Measurements from ENCODE around the gene POMT1.

DNA sequence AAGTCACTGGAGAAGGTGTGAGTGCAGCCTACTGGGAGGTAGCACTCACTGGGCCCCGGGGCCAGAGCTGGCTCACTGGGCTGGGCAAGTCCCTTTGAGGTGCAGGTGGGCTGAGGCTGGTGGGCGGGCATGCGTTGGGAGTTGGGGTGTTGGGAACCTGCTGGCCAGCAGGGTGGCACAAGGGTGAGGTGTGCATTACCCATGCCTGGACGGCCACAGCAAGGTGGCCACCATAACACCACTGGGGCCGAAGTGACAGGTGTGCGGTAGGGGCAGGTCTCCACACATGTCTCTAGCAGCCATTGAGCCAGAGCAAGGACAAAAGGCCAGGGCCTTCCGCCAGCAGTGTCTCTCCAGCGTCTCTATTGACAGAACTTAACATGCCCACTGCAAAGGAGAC is 65.2 kb downstream of the POMT1 start:
- TF ChIP-seq, protein P1, sequence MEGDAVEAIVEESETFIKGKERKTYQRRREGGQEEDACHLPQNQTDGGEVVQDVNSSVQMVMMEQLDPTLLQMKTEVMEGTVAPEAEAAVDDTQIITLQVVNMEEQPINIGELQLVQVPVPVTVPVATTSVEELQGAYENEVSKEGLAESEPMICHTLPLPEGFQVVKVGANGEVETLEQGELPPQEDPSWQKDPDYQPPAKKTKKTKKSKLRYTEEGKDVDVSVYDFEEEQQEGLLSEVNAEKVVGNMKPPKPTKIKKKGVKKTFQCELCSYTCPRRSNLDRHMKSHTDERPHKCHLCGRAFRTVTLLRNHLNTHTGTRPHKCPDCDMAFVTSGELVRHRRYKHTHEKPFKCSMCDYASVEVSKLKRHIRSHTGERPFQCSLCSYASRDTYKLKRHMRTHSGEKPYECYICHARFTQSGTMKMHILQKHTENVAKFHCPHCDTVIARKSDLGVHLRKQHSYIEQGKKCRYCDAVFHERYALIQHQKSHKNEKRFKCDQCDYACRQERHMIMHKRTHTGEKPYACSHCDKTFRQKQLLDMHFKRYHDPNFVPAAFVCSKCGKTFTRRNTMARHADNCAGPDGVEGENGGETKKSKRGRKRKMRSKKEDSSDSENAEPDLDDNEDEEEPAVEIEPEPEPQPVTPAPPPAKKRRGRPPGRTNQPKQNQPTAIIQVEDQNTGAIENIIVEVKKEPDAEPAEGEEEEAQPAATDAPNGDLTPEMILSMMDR (IDR thresholded peaks at IDR 0.05; ENCODE audit: poor library complexity): no peak
- no peak for TF ChIP-seq EZH2 (IDR thresholded peaks at IDR 0.05; ENCODE audit: borderline replicate concordance)
